Raji (cell line): ENCODE measurements around the gene LAP3.
A peak's percentile ranks its signal among the peaks of the same experiment; 100 is the strongest.

Experiments used
- POLR2A ChIP-seq: IDR thresholded peaks from 2 replicates; pipeline ENCODE4 v1.6.1; 2011; ENCODE audit warnings: low read depth, low read length, control low read depth; ENCODE audit not compliant: insufficient read depth

Gene LAP3

DNA sequence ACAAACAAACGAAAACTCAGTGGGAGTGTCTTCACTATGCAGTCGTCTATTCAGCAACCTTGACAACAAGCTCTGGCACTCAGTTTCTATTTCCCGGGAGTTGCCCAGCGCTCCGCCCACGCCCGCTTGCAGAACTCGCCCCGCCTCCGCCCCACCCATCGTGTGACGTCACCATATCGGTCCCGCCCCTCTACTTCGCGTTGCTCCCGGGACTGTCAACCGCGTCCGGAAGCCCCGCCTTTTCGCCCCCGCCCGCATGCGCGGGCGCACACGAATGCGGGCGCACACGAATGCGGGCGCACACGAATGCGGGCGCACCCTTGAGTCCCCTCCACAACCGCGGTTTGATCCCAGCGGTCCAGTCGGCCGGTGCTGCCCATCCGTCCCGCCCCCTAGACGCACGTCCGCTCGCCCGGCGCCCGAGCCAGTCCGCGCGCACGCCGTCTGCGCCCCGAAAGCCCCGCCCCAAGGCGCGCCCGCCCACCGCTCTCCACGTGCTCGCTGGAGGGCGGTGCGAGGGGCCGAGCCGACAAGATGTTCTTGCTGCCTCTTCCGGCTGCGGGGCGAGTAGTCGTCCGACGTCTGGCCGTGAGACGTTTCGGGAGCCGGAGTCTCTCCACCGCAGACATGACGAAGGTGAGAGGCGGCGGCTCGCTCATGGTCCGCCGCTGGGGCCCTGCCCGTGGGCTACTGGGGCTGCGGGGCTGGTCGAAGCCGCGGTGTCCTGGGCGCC, at the start of gene LAP3:
LAP3 (plus strand) TSS at position 267 of the 733 bp plus-strand sequence; CDS start at position 535, 268 bp downstream.
- peak; percentile 97 for TF ChIP-seq POLR2A

- TF ChIP-seq POLR2A = no peak
Measured at GRCh38 chr4:17528551-17529165, 48.3 kb upstream of the LAP3 start.

- TF ChIP-seq POLR2A = no peak
Measured at GRCh38 chr4:17531538-17532285, 45.3 kb upstream of the LAP3 start.

GRCh38 chr4:17534705-17535104, 42.3 kb upstream of the LAP3 start:
- TF ChIP-seq POLR2A = no peak

- TF ChIP-seq POLR2A = no peak
Measured at GRCh38 chr4:17535242-17535641, 41.8 kb upstream of the LAP3 start.

- TF ChIP-seq POLR2A = no peak
Measured at GRCh38 chr4:17535906-17536305, 41.1 kb upstream of the LAP3 start.

GRCh38 chr4:17544205-17544604, 32.8 kb upstream of the LAP3 start:
- TF ChIP-seq POLR2A = no peak

GRCh38 chr4:17544831-17545234, 32.2 kb upstream of the LAP3 start:
- no peak for TF ChIP-seq POLR2A

- TF ChIP-seq POLR2A = no peak
Measured at GRCh38 chr4:17545374-17546140, 31.4 kb upstream of the LAP3 start.

DNA sequence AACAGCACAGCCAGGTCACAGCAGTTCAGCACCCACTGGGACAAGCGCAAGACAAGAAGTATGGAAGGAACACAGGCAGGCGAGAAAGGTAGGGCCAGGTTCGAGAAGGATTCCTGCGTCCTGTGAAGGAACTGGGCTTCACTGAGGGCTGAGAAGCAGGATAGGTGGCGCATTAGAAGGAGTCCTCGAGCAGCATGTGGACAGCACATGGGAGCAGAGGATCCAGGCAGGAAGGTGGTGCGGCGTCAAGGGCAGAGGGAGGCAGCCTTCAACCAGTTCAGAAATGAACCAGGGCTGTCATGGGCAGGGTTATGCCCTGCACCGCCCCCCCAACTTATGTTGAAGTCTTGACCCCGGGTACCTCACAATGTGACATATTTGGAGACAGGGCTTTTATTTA, 30.8 kb upstream of the LAP3 start:
- TF ChIP-seq POLR2A = no peak

DNA sequence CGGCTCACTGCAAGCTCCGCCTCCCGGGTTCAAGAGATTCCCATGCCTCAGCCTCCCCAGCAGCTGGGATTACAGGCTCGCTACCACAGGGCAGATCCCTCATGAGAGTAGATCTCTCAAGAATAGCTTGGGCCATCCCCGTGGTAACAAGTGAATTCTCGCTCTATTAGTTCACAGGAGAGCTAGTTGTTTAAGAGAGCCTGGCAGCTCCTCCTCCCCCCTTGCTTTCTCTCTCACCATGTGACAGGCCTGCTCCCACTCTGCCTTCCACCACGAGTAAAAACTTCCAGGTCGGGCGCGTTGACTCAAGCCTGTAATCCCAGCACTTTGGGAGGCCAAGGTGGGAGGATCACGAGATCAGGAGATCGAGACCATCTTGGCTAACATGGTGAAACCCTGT, 30.3 kb upstream of the LAP3 start:
- no peak for TF ChIP-seq POLR2A

- TF ChIP-seq POLR2A = no peak
Measured at GRCh38 chr4:17550549-17550948, 26.4 kb upstream of the LAP3 start.

- no peak for TF ChIP-seq POLR2A
Measured at GRCh38 chr4:17552427-17552826, 24.6 kb upstream of the LAP3 start.

GRCh38 chr4:17554568-17554967, 22.4 kb upstream of the LAP3 start:
- TF ChIP-seq POLR2A = no peak

- no peak for TF ChIP-seq POLR2A
Measured at GRCh38 chr4:17556498-17556897, 20.5 kb upstream of the LAP3 start.

- no peak for TF ChIP-seq POLR2A
Measured at GRCh38 chr4:17557880-17558279, 19.1 kb upstream of the LAP3 start.
